Measurements from ENCODE around the gene BAG3.

DNA sequence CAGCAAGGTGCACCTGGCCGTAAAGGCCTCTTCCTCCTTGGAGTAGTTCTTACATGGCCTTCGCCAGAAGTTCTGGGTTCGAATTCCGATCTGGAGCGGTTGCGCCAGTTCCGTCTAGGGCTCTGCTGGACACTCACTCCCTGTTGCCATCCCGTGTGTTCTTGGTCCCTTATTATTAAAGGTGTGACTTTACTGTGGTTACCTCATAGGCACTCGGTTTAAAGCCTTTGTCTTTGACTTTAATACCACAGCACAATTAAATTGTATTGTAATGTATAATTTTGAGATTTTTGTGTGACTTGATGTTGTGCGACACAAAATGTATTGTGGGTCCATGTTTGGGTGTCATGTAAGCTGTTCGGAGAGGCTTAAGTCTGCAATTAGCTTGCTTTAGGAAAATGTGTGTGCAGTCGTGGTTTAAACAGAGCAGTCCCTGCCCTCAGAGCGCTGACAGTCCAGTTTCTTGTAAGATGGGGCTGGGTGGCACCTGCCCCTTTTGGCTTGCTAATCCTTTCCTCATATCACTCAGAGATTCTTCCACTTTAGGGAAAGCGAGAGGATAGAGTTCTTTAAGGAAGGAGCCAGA lies 75.6 kb downstream of the BAG3 start:
- TF ChIP-seq, protein P1, sequence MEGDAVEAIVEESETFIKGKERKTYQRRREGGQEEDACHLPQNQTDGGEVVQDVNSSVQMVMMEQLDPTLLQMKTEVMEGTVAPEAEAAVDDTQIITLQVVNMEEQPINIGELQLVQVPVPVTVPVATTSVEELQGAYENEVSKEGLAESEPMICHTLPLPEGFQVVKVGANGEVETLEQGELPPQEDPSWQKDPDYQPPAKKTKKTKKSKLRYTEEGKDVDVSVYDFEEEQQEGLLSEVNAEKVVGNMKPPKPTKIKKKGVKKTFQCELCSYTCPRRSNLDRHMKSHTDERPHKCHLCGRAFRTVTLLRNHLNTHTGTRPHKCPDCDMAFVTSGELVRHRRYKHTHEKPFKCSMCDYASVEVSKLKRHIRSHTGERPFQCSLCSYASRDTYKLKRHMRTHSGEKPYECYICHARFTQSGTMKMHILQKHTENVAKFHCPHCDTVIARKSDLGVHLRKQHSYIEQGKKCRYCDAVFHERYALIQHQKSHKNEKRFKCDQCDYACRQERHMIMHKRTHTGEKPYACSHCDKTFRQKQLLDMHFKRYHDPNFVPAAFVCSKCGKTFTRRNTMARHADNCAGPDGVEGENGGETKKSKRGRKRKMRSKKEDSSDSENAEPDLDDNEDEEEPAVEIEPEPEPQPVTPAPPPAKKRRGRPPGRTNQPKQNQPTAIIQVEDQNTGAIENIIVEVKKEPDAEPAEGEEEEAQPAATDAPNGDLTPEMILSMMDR (IDR thresholded peaks at IDR 0.05), result no peak
- no peak for TF ChIP-seq POLR2A (IDR thresholded peaks at IDR 0.05)
